ENCODE results near the gene PDE3A.

GRCh38 chr12:20627001-20627588, 258.8 kb downstream of the PDE3A start:
- TF ChIP-seq CTCF (conservative IDR thresholded peaks at IDR 0.05; ENCODE audit: low read length) (no peak), EZH2phosphoT487 (IDR thresholded peaks at IDR 0.05; ENCODE audit: borderline replicate concordance) (no peak)

Measured in Loucy (cell line).